AG04449 (cell line): ENCODE results near the gene GPA33.

Experiments used
- CTCF ChIA-PET: fragments of 350-600 bp; formaldehyde crosslinking; extraction: SDS; loops from one replicate; lab custom pipeline; 2021; ENCODE audit warnings: antibody characterized with exemption; lab: Yijun Ruan, JAX
- POLR2A ChIA-PET: fragments of 400-600, 350-600 bp; formaldehyde crosslinking; extraction: SDS; loops from one replicate; lab custom pipeline; 2020; ENCODE audit warnings: antibody characterized with exemption, inconsistent platforms; lab: Yijun Ruan, JAX
- DNase-seq: peaks from one replicate; pipeline ENCODE4 v3.0.0-alpha.2; 2010; ENCODE audit warnings: low read depth, low spot score
- H3K4me3 ChIP-seq: 2 replicates; pipeline ENCODE4 v1.5.1; 2011; ENCODE audit warnings: low read depth, mild to moderate bottlenecking, control low read depth, low read length
- CTCF ChIP-seq: IDR thresholded peaks from one replicate; pipeline ENCODE4 v1.5.1; 2011; ENCODE audit warnings: mild to moderate bottlenecking, moderate library complexity, low read length, control low read depth, inconsistent platforms; ENCODE audit not compliant: insufficient read depth; ENCODE audit errors: missing control alignments

Gene GPA33

GRCh38 chr1:167120899-167121298 is 30.7 kb upstream of the GPA33 start:
- ChIA-PET CTCF (no interaction called here), POLR2A (no interaction called here)
- no peak for DNase-seq
- TF ChIP-seq CTCF: no peak
- no peak overlapping the region for H3K4me3 ChIP-seq

DNA sequence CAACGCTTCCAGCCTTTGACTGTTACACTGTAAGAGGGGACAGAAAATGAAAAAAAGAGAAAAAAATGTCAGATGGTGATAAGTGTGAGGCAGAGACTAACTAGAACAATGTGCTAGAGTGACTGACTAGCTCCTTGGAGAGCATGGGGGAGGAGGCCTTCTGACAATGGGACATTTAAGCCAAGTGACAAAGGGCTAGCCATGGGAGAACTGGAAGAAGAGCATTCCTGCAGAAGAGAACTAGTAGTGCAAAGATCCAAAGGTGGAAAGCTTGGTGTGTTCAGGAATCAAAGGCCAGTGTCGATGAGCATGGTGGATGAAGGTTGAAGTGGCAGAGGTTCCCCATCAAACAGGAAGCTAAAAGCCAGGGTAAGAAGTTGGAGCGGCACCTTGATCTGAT is 29.5 kb upstream of the GPA33 start:
- CTCF ChIA-PET: no interaction called here
- H3K4me3 ChIP-seq: no peak overlapping the region
- no peak for TF ChIP-seq CTCF
- DNase-seq: no peak
- POLR2A ChIA-PET: no interaction called here

GRCh38 chr1:167118188-167118587 is 28.0 kb upstream of the GPA33 start:
- ChIA-PET POLR2A (no interaction called here), CTCF (no interaction called here)
- H3K4me3 ChIP-seq: no peak overlapping the region
- no peak for DNase-seq
- no peak for TF ChIP-seq CTCF

DNA sequence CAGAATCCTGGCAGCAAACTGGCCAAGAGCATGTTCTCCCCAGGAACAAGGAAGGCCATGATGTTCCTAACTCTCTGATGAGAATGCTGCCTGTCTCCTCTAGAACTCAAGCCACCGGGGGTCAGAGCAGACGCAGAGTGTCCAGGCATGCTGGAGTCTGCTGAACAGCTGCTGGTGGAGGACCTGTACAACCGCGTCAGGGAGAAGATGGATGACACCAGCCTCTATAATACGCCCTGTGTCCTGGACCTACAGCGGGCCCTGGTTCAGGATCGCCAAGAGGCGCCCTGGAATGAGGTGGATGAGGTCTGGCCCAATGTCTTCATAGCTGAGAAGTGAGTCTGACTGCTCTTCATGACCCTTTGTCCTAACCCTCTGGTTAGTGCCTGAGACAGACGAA is 27.0 kb upstream of the GPA33 start:
- DNase-seq: no peak
- no peak overlapping the region for H3K4me3 ChIP-seq
- ChIA-PET CTCF (no interaction called here), POLR2A (interaction anchor here (0.7 kb wide), 1 partner anchor 64 kb away, joined by 6 read pairs; no protein-coding TSS in a partner anchor)
- TF ChIP-seq CTCF: no peak

GRCh38 chr1:167116174-167116573 is 26.0 kb upstream of the GPA33 start:
- CTCF ChIA-PET: interaction anchor here (1.6 kb wide), 1 partner anchor 49 kb away, joined by 5 read pairs; no protein-coding TSS in a partner anchor
- POLR2A ChIA-PET: no interaction called here

DNA sequence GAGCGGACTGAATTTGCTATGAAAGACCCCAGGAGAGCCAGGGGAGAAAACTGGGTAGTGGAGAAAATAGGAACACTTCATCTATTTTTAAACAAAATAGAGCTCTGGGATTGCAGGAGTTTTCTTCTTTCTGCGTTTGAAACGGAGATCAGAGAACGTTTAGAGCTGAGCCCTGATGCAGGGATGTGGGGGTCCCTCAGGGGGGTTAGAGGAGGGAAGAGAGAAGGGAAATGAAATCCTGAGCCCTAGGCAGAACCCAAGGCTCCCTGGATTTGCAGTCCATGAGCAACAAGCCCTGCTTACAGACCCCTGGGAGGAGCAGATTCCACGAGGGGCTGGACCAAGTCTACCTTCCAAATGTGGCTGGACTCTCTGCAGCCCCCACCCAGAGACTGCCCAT is 25.5 kb upstream of the GPA33 start:
- no peak for DNase-seq
- ChIA-PET CTCF (interaction anchor here (1.6 kb wide), 1 partner anchor 49 kb away, joined by 5 read pairs; no protein-coding TSS in a partner anchor), POLR2A (no interaction called here)
- H3K4me3 ChIP-seq: no peak overlapping the region
- TF ChIP-seq CTCF: no peak

More at GRCh38 chr1:167116174-167116573, 26.0 kb upstream of the GPA33 start:
- no peak overlapping the region for H3K4me3 ChIP-seq
- TF ChIP-seq CTCF: no peak
- no peak for DNase-seq
